Germinal center (tissue), 1 donor: Measurements from ENCODE around the gene CREG1.

ENCODE experiments used
- DNase-seq: peaks from one replicate; pipeline ENCODE4 v3.0.0; 2012; ENCODE audit warnings: mixed read lengths, low spot score

The CREG1 gene

DNA sequence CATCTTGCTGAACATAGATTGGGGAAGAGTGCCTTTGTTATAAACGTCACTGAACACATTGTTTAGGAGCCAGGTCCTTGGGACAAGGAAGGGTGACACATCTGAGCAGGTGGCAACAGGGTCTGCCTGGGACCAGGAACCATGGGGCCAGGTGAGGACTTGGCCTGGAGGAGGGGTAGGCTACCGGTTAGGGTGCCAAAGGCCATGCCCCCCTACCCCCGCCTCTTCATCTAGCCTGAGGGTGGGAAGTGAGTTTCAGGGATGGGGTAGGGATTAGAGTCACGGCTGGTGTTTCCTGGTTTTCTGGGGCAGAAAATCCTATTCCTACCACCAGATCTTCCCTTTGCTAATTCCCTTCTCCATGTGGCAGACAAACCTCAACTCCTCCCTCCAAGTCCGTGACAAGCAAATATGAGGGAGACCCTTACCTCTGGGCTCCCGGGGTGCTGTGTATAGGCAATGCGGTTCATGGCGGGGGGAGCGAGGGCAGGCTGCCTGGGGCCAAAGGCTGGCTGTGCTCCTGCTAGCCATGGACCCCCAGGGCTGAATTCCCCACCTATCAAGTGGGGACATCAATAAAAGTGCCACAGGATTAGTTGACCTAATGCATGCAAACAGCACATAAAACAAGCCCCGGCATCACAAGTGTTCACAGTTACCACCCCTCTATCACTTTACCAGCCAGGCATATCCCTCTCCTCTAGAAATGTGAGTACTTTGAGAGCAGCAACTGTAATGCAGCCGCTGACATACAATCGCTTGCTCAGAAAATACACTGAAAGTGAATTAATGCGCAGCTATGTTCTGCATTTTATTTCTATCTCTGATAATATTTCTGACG is 49.7 kb downstream of the CREG1 start:
- DNase-seq: no peak

- DNase-seq: no peak
Observed at GRCh38 chr1:167502719-167503462, 50.7 kb downstream of the CREG1 start.

GRCh38 chr1:167502192-167502551 is 51.4 kb downstream of the CREG1 start:
- no peak for DNase-seq

DNA sequence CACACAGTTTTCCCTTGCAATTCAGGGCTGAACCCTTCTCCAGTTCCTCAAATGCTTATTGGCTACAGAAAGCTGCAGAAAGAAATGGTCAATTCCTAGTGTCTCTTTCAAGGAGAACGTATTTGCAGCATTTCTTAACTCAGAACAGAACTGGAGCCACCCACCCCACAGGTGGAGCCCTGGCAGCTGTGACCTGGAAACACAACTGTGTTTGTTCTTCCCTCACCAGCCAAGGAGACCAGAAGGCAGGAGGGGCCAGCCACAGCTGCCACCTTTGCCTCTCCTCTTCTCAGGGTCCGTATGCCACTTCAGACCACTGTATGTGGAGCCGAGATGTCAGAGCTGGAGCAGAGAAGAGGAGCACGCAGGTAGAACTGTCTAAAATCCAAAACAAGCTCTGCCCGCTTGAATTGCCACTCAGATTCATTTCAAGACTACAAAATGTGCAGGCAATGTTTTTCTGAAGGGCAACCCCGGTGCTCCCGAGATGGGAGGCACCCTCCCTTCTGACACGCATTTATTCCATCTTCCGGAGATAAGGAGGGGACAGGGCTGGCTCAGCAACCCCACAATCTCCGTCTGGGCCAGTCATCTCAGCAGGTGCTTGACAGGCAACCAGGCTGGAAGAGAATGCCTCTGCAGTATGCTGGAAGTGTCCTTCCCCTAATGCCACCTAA is 51.9 kb downstream of the CREG1 start:
- peak; percentile 20 for DNase-seq

DNA sequence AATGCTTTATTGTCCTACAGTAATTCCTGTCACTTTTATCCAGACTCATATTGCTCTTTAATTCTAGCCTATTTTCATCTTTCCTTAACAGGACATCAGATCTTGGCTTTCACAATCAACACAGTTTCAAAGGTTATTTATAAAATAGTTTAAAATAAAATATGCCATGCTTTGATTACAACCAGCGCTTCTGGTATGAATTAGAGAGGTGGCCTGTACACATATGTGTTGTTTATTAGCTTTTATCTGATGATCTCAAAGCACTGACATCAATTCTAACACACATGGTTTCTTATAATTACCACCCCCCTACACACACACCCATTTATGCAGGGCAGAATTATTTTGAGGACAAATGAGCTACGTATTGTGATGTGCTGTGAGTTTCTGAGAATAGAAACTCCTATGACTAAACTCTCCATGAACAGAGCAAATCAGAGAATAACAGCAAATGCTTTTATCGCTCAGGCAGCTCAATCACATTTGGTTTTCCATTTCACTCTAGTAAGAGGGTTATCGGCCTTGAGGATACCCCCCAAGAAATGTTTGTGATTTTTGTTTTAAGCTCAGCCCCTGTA is 53.2 kb downstream of the CREG1 start:
- DNase-seq: peak; percentile 40

DNA sequence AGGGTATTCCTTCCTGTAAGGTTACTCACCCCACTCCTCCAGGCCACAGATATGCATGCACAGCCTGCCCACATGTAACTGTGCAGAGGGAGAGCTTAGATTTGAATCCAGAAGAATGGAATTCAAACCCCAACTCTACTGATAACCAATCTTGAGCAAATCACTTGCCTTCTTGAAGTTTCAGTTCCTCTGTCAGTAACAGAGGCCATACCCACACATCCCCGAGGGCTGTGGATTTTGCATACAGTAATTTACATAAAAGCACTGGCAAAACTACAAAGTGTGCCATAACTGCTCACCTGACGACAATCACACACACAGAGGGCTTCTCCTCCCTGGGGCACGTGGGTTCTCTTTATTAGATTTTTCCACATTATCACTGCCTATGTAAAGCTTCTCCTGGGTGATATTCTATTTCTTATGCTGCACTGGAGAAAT is 53.9 kb downstream of the CREG1 start:
- peak; percentile 87 for DNase-seq

GRCh38 chr1:167499106-167499505 is 54.5 kb downstream of the CREG1 start:
- DNase-seq: no peak

- DNase-seq: no peak
Observed at GRCh38 chr1:167496797-167497619, 56.6 kb downstream of the CREG1 start.

- no peak for DNase-seq
Observed at GRCh38 chr1:167493372-167493771, 60.2 kb downstream of the CREG1 start.

DNA sequence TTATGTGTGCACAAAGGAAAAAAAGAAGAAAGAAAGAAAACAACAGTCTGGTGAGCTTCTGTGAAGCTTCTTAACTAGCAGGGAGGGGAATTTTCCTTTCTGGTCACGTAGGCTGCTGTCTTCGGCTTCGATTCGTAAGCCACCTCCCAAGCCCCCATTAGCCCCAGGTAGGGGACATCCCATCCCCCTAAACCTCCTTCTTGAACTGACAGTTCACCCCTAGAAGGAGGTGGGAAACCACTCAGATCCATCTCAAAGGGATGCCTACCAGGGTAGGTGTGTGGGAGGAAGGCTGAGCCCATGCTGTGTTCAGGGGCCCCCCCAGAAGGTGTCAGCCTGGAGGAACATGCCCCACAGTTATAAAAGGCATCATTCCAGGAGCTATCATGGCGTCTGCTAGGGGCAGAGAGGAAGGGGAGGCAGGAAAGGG is 61.1 kb downstream of the CREG1 start:
- DNase-seq: no peak

DNA sequence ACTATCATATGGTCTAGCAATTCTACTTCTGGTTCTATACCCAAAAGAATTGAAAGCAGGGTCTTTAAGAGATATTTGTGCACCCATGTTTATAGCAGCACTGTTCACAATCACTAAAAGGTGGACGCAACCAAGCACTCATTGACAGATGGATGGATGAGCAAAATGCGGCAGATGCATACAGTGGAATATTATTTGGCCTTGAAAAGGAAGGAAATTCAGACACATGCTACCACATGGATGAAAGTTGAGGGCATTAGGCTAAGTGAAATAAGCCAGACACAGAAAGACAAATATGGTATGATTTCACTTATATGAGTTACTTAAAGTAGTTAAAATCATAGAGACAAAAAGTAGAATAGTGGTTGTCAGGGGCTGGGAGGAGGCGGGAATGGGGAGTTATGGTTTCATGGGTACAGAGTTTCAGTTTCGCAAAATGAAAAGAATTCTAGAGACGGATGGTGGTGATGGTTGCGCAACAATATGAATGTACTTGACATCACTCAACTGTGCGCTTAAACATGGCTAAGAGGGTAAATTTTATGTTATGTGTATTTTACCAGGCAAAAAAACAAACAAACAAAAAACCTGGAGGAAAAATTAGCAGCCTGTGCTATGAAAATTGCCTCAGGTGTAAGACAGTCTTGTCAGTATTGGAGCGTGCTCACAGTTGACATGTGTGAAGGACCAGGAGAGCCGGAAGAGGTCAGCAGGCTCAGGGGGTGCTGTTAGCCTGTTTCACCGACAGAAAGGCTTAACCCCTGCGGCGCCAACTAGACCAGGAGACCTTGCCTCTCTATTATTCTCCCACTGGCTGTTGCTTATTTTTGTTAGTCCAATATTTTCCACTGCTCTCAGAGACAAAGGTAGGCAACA is 61.7 kb downstream of the CREG1 start:
- DNase-seq: no peak
